ENCODE data around the gene MYO1E. TPM values are rescaled to one million over a fixed set of nuclear protein-coding genes. Genes with fewer than 3 reads are reported as not detected.

MYO1E gene
- total and polyA plus RNA-seq, 2 of the 4 experiments (the other 2 are of a cell fraction): 13.4 to 37.3 TPM

GRCh38 chr15:59281699-59282098 lies 91.0 kb downstream of the MYO1E start:
- H2AK5ac ChIP-seq (ENCODE audit: low read depth, low read length): no peak overlapping the region
- BruUV-seq (replicated peaks): no TSS peak
- POLR2A ChIA-PET (ENCODE audit: unreplicated experiment): no interaction called here
- H4K20me1 ChIP-seq (ENCODE audit: insufficient read depth, low read length): 0 out of 2 replicates have a peak, but pooled peaks cover 8% of the 10 kb centered on the region
- H3K14ac ChIP-seq (replicated peaks; ENCODE audit: low read depth, low read length): no peak overlapping the region
- TF ChIP-seq POLR2A (IDR thresholded peaks at IDR 0.05; ENCODE audit: low read depth, low read length): no peak
- TF ChIP-seq USF2 (IDR thresholded peaks at IDR 0.05; ENCODE audit: low read depth, low read length): no peak
- no peak for TF ChIP-seq RAD21 (IDR thresholded peaks at IDR 0.05; ENCODE audit: low read length)
- TF ChIP-seq CEBPB (IDR thresholded peaks at IDR 0.05; ENCODE audit: low read depth, low read length): no peak
- no peak for TF ChIP-seq CHD1 (IDR thresholded peaks at IDR 0.05; ENCODE audit: low read depth, low read length)
- TF ChIP-seq NFE2L2 (IDR thresholded peaks at IDR 0.05; ENCODE audit: low read depth, low read length): no peak
- TF ChIP-seq CTCF (conservative IDR thresholded peaks at IDR 0.05; ENCODE audit: low read depth, low read length): no peak
- no peak for TF ChIP-seq ELK1 (IDR thresholded peaks at IDR 0.05; ENCODE audit: borderline replicate concordance, low read depth, low read length)
- no peak for TF ChIP-seq MAZ (IDR thresholded peaks at IDR 0.05; ENCODE audit: borderline replicate concordance, low read depth, low read length)
- intact Hi-C loops (cut with micrococcal nuclease): no loop called here
- H4K8ac ChIP-seq (ENCODE audit: low read depth in 2 of 2, low read length in 2 of 2): no peak overlapping the region
- CTCF ChIA-PET: interaction anchor here (0.7 kb wide), 1 partner anchor 43 kb away, joined by 3 read pairs; no protein-coding TSS in a partner anchor
- no peak overlapping the region for H3K18ac ChIP-seq (ENCODE audit: low read depth, low read length)
- no peaks in the 10 kb centered on the region for H3K36me3 ChIP-seq (ENCODE audit: control insufficient read depth, insufficient read depth, low read length)
- dilution Hi-C loops (cut with HindIII; ENCODE audit: low sequenced_read_pairs, unreplicated experiment): no loop called here
- H2BK120ac ChIP-seq (ENCODE audit: low read depth, low read length): no peak overlapping the region
- no peak overlapping the region for H3K9ac ChIP-seq (ENCODE audit: low read depth, low read length)
- H3K9me3 ChIP-seq (ENCODE audit: control insufficient read depth, insufficient read depth, low read length): no peaks in the 10 kb centered on the region
- no peak overlapping the region for H3K27ac ChIP-seq (ENCODE audit: insufficient read depth, low read length)
- peaks cover 16% of the 10 kb centered on the region for H3K9me1 ChIP-seq (ENCODE audit: insufficient read depth, low read length)
- no peak overlapping the region for H3K4me3 ChIP-seq (ENCODE audit: insufficient read depth, low read depth, low read length)
- no peaks in the 10 kb centered on the region for H3K27me3 ChIP-seq (ENCODE audit: control insufficient read depth, insufficient read depth, low read length)
- H3K4me2 ChIP-seq (ENCODE audit: low read depth, low read length): no peak overlapping the region
- WGBS, 2 experiments (ENCODE audit: extremely low coverage in 2 of 2, insufficient read length in 1 of 2): 100% methylated on average over 3 of the region's 5 CpGs; no CpG with 5 or more reads in 1 of the 2 experiments
- no peak for ATAC-seq (ENCODE audit: low read depth)
- no peak overlapping the region for H2AK9ac ChIP-seq (replicated peaks; ENCODE audit: low read depth, low read length, poor library complexity)
- H3K4ac ChIP-seq (ENCODE audit: low read depth, low read length): no peak overlapping the region
- no peak overlapping the region for H3K56ac ChIP-seq (ENCODE audit: extremely low read depth, insufficient read depth, low read length)
- peaks cover 51 to 55% of the 10 kb centered on the region in 2 experiments for H3K79me1 ChIP-seq (ENCODE audit: low read depth in 1 of 2, low read length in 2 of 2)
- H3K4me1 ChIP-seq (ENCODE audit: control insufficient read depth, insufficient read depth, low read length): peaks cover 2% of the 10 kb centered on the region; the same call in 1 of the 2 replicates
- no peak for DNase-seq
- in situ Hi-C loops (cut with MboI; ENCODE audit: low sequenced_read_pairs): no loop called here
- H2BK15ac ChIP-seq (ENCODE audit: low read depth, low read length): no peak overlapping the region
- H2BK20ac ChIP-seq (ENCODE audit: low read depth, low read length): no peak overlapping the region
- no peak overlapping the region for H3K23ac ChIP-seq (ENCODE audit: low read depth, low read length)
- H4K91ac ChIP-seq (ENCODE audit: insufficient read depth, low read depth, low read length): no peak overlapping the region
- no peak overlapping the region for H2AFZ ChIP-seq (replicated peaks; ENCODE audit: low read length, poor library complexity)
- H2BK5ac ChIP-seq (ENCODE audit: low read depth, low read length, poor library complexity, severe bottlenecking): no peak overlapping the region
- no peak overlapping the region for H4K5ac ChIP-seq (ENCODE audit: low read depth, low read length)

Data from IMR-90 (cell line).